Measurements from ENCODE around the gene OR2B6.

Gene OR2B6

GRCh38 chr6:27966816-27967426, 9.9 kb downstream of the OR2B6 start:
- no peaks in the 10 kb centered on the region for H3K36me3 ChIP-seq (ENCODE audit: insufficient read depth, insufficient read length, low read length)
- no peaks in the 10 kb centered on the region for H3K27me3 ChIP-seq (ENCODE audit: insufficient read depth, insufficient read length)
- H3K4me1 ChIP-seq (ENCODE audit: insufficient read depth, insufficient read length), result no peaks in the 10 kb centered on the region
- DNase-seq (ENCODE audit: low read depth, low spot score), result no peak
- H3K9ac ChIP-seq (ENCODE audit: insufficient read length, low read depth), result no peak overlapping the region
- peaks cover 13% of the 10 kb centered on the region; the same call in 1 of the 2 replicates for H3K9me3 ChIP-seq (ENCODE audit: insufficient read depth, low read length)
- H3K4me3 ChIP-seq (ENCODE audit: insufficient read length, low read depth), result no peak overlapping the region
- TF ChIP-seq SUZ12 (IDR thresholded peaks at IDR 0.05; ENCODE audit: extremely low read depth, insufficient read depth, insufficient read length) (no peak), YY1 (IDR thresholded peaks at IDR 0.05; ENCODE audit: insufficient read depth, insufficient read length) (no peak), ZNF274 (IDR thresholded peaks at IDR 0.05; ENCODE audit: low read depth, low read length) (no peak)

GRCh38 chr6:27970444-27970843, 13.4 kb downstream of the OR2B6 start:
- DNase-seq (ENCODE audit: low read depth, low spot score), result no peak
- H3K36me3 ChIP-seq (ENCODE audit: insufficient read depth, insufficient read length, low read length), result no peaks in the 10 kb centered on the region
- no peak overlapping the region for H3K4me3 ChIP-seq (ENCODE audit: insufficient read length, low read depth)
- H3K4me1 ChIP-seq (ENCODE audit: insufficient read depth, insufficient read length), result no peaks in the 10 kb centered on the region
- no peaks in the 10 kb centered on the region for H3K27me3 ChIP-seq (ENCODE audit: insufficient read depth, insufficient read length)
- no peak overlapping the region for H3K9ac ChIP-seq (ENCODE audit: insufficient read length, low read depth)
- TF ChIP-seq YY1 (IDR thresholded peaks at IDR 0.05; ENCODE audit: insufficient read depth, insufficient read length) (no peak), ZNF274 (IDR thresholded peaks at IDR 0.05; ENCODE audit: low read depth, low read length) (no peak), SUZ12 (IDR thresholded peaks at IDR 0.05; ENCODE audit: extremely low read depth, insufficient read depth, insufficient read length) (no peak)
- peaks cover 13% of the 10 kb centered on the region; the same call in 1 of the 2 replicates for H3K9me3 ChIP-seq (ENCODE audit: insufficient read depth, low read length)

- no peak overlapping the region for H3K9ac ChIP-seq (ENCODE audit: insufficient read length, low read depth)
- no peak for DNase-seq (ENCODE audit: low read depth, low spot score)
- no peaks in the 10 kb centered on the region for H3K36me3 ChIP-seq (ENCODE audit: insufficient read depth, insufficient read length, low read length)
- no peak overlapping the region for H3K4me3 ChIP-seq (ENCODE audit: insufficient read length, low read depth)
- H3K9me3 ChIP-seq (ENCODE audit: insufficient read depth, low read length), result no peaks in the 10 kb centered on the region
- no peaks in the 10 kb centered on the region for H3K4me1 ChIP-seq (ENCODE audit: insufficient read depth, insufficient read length)
- no peak for TF ChIP-seq ZNF274 (IDR thresholded peaks at IDR 0.05; ENCODE audit: low read depth, low read length)
- no peak for TF ChIP-seq SUZ12 (IDR thresholded peaks at IDR 0.05; ENCODE audit: extremely low read depth, insufficient read depth, insufficient read length)
- no peak for TF ChIP-seq YY1 (IDR thresholded peaks at IDR 0.05; ENCODE audit: insufficient read depth, insufficient read length)
- no peaks in the 10 kb centered on the region for H3K27me3 ChIP-seq (ENCODE audit: insufficient read depth, insufficient read length)
Observed at GRCh38 chr6:27972750-27973149, 15.7 kb downstream of the OR2B6 start.

- Histone ChIP-seq H3K9ac (ENCODE audit: insufficient read length, low read depth) (no peak overlapping the region), H3K4me1 (ENCODE audit: insufficient read depth, insufficient read length) (no peaks in the 10 kb centered on the region), H3K4me3 (ENCODE audit: insufficient read length, low read depth) (no peak overlapping the region), H3K27me3 (ENCODE audit: insufficient read depth, insufficient read length) (no peaks in the 10 kb centered on the region), H3K36me3 (ENCODE audit: insufficient read depth, insufficient read length, low read length) (no peaks in the 10 kb centered on the region), H3K9me3 (ENCODE audit: insufficient read depth, low read length) (no peaks in the 10 kb centered on the region)
- DNase-seq (ENCODE audit: low read depth, low spot score), result no peak
- TF ChIP-seq YY1 (IDR thresholded peaks at IDR 0.05; ENCODE audit: insufficient read depth, insufficient read length), result no peak
Observed at GRCh38 chr6:27977387-27977786, 20.3 kb downstream of the OR2B6 start.

- TF ChIP-seq SUZ12 (IDR thresholded peaks at IDR 0.05; ENCODE audit: extremely low read depth, insufficient read depth, insufficient read length) (no peak), YY1 (IDR thresholded peaks at IDR 0.05; ENCODE audit: insufficient read depth, insufficient read length) (no peak), ZNF274 (IDR thresholded peaks at IDR 0.05; ENCODE audit: low read depth, low read length) (no peak)
- no peaks in the 10 kb centered on the region for H3K9me3 ChIP-seq (ENCODE audit: insufficient read depth, low read length)
Observed at GRCh38 chr6:27978705-27979104, 21.7 kb downstream of the OR2B6 start.

GRCh38 chr6:27980111-27980510, 23.1 kb downstream of the OR2B6 start:
- Histone ChIP-seq H3K9ac (ENCODE audit: insufficient read length, low read depth) (no peak overlapping the region), H3K4me3 (ENCODE audit: insufficient read length, low read depth) (no peak overlapping the region), H3K9me3 (ENCODE audit: insufficient read depth, low read length) (no peaks in the 10 kb centered on the region), H3K36me3 (ENCODE audit: insufficient read depth, insufficient read length, low read length) (no peaks in the 10 kb centered on the region), H3K27me3 (ENCODE audit: insufficient read depth, insufficient read length) (no peaks in the 10 kb centered on the region), H3K4me1 (ENCODE audit: insufficient read depth, insufficient read length) (no peaks in the 10 kb centered on the region)
- no peak for DNase-seq (ENCODE audit: low read depth, low spot score)
- TF ChIP-seq YY1 (IDR thresholded peaks at IDR 0.05; ENCODE audit: insufficient read depth, insufficient read length) (no peak), ZNF274 (IDR thresholded peaks at IDR 0.05; ENCODE audit: low read depth, low read length) (no peak), SUZ12 (IDR thresholded peaks at IDR 0.05; ENCODE audit: extremely low read depth, insufficient read depth, insufficient read length) (no peak)

More at GRCh38 chr6:27978705-27979104, 21.7 kb downstream of the OR2B6 start:
- no peak for DNase-seq (ENCODE audit: low read depth, low spot score)
- H3K36me3 ChIP-seq (ENCODE audit: insufficient read depth, insufficient read length, low read length), result no peaks in the 10 kb centered on the region
- no peaks in the 10 kb centered on the region for H3K27me3 ChIP-seq (ENCODE audit: insufficient read depth, insufficient read length)
- no peak overlapping the region for H3K9ac ChIP-seq (ENCODE audit: insufficient read length, low read depth)
- H3K4me1 ChIP-seq (ENCODE audit: insufficient read depth, insufficient read length), result no peaks in the 10 kb centered on the region
- H3K4me3 ChIP-seq (ENCODE audit: insufficient read length, low read depth), result no peak overlapping the region

GRCh38 chr6:27986928-27987725, 30.1 kb downstream of the OR2B6 start:
- no peaks in the 10 kb centered on the region for H3K9me3 ChIP-seq (ENCODE audit: insufficient read depth, low read length)
- no peak for TF ChIP-seq ZNF274 (IDR thresholded peaks at IDR 0.05; ENCODE audit: low read depth, low read length)
- no peak for TF ChIP-seq YY1 (IDR thresholded peaks at IDR 0.05; ENCODE audit: insufficient read depth, insufficient read length)
- no peak for TF ChIP-seq SUZ12 (IDR thresholded peaks at IDR 0.05; ENCODE audit: extremely low read depth, insufficient read depth, insufficient read length)
- H3K4me3 ChIP-seq (ENCODE audit: insufficient read length, low read depth), result no peak overlapping the region
- H3K36me3 ChIP-seq (ENCODE audit: insufficient read depth, insufficient read length, low read length), result no peaks in the 10 kb centered on the region
- no peaks in the 10 kb centered on the region for H3K27me3 ChIP-seq (ENCODE audit: insufficient read depth, insufficient read length)
- no peaks in the 10 kb centered on the region for H3K4me1 ChIP-seq (ENCODE audit: insufficient read depth, insufficient read length)
- no peak overlapping the region for H3K9ac ChIP-seq (ENCODE audit: insufficient read length, low read depth)
- no peak for DNase-seq (ENCODE audit: low read depth, low spot score)

All from NT2/D1 (cell line).